Eye (tissue), 1 donor: ENCODE measurements around the gene PRCC.

Experiments used
- DNase-seq: peaks from one replicate; pipeline ENCODE4 v3.0.0-alpha.2; 2015

Gene PRCC

GRCh38 chr1:156816561-156817328 is 49.4 kb downstream of the PRCC start, which contains the start of gene SH2D2A:
TSS of gene SH2D2A (minus strand) at chr1:156816848. CDS start at chr1:156816708, 140 bp downstream.
- DNase-seq: peak; percentile 40

DNA sequence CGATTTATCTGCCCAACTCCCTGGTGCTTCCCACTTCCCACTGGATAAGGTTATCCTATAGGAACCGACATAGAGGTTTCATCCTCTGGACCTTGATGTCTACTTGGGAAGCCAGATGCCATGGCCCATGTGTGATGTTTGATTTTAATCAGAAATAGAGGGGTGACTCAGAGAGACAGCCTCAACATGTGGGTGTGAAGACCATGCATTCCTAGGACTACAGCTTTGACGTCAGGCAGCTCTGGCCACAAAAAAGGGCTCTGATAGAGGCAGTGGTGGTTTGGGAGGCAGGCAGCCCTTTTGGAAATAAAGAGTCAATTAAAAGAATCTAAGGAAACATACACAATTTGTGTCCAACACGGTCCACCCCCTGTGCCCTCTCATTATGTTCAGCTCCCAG is 54.5 kb downstream of the PRCC start:
- DNase-seq: no peak

DNA sequence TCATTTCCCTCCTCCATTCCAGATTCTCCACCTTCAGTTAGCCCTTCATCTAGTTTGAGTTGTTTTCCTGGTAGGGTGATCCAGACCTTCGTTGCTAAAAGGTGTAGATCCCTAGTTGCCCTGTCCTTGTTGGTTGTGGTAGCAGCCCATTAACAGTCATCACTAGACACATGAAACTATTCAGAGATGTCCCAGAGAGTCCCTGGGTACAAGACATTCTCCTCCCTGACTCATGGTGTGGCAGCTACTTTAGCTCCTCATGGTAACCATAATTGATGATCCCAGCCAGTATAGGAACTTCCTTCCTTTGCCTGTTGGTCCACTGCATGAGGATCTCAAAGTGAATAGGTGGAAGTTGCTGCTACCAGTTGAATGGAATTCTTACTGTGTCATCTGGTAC is 55.3 kb downstream of the PRCC start:
- no peak for DNase-seq

- DNase-seq: no peak
Observed at GRCh38 chr1:156823210-156823790, 56.0 kb downstream of the PRCC start.

- DNase-seq: no peak
Observed at GRCh38 chr1:156826630-156827029, 59.3 kb downstream of the PRCC start.

DNA sequence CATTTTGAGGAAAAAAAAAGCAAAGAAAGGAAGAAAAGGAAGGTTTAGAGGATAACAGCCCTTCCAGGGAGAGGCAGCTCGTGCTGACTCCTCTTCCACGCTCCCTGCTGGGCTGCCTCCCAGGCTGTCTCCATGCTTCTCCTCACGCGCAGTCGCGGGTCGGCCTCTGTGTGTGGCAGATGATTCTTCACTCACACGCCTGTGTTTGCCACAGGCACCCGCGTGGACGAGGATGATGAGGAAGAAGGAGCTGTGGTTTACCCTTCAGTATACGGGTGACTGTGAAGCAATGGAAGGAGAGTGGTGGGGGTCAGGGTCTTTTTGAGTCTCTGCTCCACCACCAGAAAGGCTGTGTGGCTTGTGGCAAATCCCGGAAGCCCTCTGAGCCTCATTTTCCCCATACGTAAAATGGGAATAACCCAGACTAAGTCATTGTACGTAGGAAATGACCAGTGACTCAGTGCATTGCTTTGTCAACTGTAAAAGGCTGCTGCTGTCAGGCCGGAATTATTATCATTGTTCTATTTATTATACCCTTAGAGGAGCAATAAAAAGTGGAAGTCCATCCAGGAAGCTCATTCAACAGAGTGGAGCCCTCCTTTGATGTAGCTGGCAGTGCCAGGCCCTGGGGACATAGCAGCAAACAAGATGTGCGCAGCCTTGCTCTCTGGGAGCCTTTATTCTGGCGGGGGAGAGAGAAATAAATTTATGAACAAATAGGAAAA is 61.2 kb downstream of the PRCC start:
- DNase-seq: no peak

- DNase-seq: no peak
Observed at GRCh38 chr1:156832434-156832833, 65.1 kb downstream of the PRCC start.

GRCh38 chr1:156833603-156834002 is 66.3 kb downstream of the PRCC start:
- DNase-seq: no peak

DNA sequence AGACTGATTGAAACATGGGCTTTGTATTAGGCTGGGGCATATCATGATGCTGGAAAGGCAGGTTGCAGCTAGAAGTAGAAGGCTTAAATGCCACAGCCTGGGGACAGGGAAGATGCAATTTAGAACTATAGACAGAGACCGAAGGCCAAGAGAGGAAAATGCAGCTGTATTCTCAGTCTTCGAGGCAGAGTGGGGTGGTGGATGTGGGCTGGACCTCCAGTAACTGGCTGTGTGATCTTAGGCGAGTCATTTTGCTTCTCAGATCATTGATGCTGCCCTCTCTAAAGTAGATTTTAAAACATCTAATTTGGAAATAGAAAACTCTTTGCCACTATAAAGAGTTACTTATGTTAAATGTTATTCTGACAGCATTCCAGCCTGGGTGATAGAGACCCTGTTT is 67.0 kb downstream of the PRCC start:
- no peak for DNase-seq

DNA sequence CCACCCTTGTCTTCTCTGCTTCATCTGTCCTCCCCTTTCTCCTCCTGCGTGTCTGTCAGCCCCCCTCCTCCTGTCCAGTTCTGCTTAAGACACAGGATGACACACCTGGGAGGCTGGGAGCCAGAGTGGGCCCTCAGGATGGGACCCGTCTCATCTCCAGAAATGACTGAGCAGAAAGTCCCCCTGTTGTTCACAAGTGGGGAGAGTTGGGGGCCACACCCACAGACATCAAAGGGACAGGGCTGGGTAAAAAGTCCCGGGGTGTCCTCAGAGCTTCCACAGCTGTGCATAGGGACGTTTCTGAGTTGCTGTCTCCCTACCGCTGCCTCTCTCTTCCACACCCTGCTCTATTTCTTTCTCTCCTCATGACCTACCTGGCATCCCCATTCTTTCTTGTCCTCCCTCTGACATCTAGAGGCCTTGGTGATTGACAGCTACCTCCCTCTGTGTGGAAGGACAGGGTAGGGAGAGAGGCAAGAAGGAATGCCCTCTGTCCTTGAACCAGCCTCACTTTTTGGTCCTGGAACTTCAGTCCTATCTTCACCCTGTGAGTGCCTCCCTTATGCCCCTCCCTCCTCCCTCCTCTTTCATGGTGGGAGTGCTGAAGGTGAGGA is 68.8 kb downstream of the PRCC start:
- DNase-seq: no peak

- DNase-seq: no peak
Observed at GRCh38 chr1:156836892-156837291, 69.6 kb downstream of the PRCC start.

DNA sequence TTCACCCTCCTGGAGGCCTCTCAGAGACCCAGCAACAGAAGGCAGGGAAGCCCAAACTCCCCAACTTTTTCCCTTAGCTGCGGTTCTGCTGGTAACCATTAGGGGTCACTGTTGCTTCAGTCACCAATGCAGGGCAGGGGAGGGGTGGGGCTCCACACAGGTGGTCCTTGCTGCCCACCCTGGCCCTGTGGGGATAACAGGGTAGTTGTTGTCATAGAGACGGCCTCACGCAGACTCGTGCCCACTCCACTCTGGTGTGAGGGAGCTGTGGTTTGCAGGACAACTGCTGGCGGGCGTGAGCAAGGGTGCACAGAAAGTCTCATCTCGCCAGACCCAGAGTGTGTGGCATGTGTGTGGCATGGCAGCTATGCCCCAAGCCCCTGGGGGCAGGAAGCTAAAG is 71.6 kb downstream of the PRCC start:
- DNase-seq: peak; percentile 79

DNA sequence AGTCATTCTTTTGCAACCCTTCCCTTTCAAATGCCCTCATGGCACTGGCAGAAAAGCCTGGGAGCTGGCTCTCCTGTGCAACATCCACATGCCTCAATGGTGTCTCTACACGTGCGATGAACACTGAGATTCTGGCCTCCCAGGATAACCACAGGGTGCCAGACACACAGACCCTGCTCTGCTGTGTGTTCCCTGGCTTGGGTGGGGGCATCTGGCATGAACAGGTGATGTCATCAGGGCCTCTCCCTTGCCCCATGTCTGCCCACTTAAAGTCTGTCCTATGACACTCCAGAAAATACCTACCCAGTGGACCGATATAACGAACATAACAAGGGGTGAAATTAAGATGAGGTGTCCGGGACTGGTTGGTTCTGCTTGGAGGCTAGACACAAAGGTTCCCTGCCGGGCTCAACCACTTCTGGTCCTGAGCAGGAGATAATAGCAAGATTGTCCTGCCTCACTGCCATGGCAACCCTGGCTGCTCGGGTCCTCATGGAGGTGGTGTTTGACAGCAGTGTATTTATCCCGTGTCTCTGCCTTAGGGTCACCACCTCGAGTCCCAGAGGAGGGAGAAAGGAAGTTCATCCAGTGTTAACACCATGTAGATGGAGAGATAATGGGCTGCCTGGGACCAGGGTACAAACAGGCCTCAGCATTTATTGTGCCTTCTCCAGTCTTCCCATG is 72.2 kb downstream of the PRCC start:
- DNase-seq: peak; percentile 54

- DNase-seq: no peak
Observed at GRCh38 chr1:156840186-156840897, 73.0 kb downstream of the PRCC start.

DNA sequence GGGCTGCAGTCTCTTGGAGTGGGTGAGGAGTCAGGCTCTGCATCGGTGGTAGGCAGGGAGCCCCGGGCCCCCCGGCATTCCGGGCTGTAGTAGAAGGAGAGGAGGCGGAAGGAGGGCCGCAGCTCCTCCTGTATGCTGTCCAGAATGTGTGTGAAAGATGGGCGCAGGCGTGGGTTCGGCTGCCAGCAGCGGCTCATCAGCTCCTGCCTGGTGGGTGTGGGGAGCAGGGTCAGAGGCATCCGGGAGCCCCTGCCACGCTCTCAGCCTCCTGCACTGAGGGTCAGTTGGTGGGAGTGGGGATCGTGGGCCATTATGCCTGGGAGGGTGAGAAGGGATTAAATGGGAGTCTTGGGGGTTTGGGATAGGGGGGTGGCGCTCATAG is 73.6 kb downstream of the PRCC start:
- DNase-seq: no peak

GRCh38 chr1:156841295-156841855 is 74.0 kb downstream of the PRCC start:
- DNase-seq: no peak

GRCh38 chr1:156842618-156843300 is 75.4 kb downstream of the PRCC start:
- DNase-seq: no peak

DNA sequence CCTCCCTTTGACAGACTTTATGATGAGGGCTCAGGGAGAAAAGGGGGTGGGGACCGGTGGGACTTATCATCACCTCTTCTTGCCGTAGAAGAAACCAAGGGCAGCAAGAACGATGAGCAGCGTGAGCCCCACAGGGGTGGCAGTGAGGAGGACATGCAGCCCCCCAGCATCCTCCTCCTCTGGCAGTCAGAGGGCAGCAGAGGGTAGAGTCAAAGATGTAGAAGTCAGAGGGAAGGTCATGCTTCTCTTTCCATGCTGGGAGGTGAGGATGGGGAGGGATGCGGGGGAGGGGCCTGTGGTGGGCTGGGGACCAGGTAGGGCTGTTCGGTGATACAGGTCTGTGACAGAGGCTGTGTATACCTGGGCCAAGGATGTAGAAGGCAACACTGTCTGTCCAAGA is 76.8 kb downstream of the PRCC start:
- DNase-seq: no peak

- no peak for DNase-seq
Observed at GRCh38 chr1:156844638-156845037, 77.3 kb downstream of the PRCC start.

DNA sequence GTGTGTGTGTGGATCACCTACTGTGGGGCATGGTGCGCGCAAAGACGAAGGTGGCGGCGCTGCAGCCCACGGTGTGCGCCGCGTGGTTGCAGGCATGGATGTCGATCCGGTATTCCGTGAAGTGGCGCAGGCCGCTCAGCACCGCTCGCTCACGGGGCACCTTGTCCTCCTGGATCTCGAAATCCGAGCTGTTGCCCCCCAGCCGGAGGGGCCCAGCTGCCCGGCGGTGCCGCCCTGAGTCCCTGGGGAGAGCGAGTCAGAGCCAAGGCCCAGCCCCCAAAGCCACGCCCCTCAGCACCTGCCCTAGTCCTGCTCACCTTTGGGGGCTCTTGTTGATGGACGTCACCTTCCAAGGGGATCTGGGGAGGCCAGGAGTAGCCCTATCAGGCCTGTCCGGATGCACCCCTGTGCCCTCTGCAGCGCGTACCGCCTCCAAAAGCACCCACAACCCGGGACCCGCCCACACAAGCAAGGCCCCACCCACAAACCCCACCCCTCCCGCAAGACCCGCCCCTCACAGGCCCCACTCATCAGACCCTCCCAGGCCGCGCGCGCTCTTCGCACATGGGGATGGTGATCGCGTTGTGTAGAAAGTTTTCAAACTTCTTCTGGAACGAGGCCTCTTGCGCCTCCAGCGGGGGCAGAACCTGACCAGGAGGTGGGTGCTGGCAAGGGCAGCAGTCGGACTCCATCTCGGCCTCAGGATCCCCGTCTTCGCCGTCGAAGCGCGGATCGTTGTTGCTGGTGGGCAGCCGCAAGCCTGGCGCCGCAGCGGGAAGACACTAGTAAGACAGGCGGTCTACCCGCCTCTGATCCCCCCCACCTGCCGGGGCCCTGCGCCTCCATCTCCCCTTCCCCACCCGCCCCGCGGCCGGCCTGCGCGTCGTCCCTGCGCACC is 78.0 kb downstream of the PRCC start:
- peak; percentile 44 for DNase-seq
